Endothelial cell of umbilical vein (primary cell): ENCODE results near the gene POU5F1. TPM values are rescaled to one million over a fixed set of nuclear protein-coding genes. Genes with fewer than 3 reads are reported as not detected.

Experiments used
- BruUV-seq: library from RNA; stranded (reverse); fragments of 400-500 nt; replicated peaks from 2 replicates; lab custom pipeline; 2021; lab: Mats Ljungman, UMichigan
- CTCF ChIA-PET: fragments of 300-600, 350-600 bp; sonication (Branson Sonifier 250); formaldehyde crosslinking; loops from one replicate; lab custom pipeline; 2021; ENCODE audit warnings: antibody characterized with exemption, inconsistent platforms; lab: Charles Lee
- POLR2A ChIA-PET: fragments of 300-600, 350-600 bp; sonication (Branson Sonifier 250); formaldehyde crosslinking; loops from one replicate; lab custom pipeline; 2021; ENCODE audit warnings: antibody characterized with exemption, inconsistent platforms; lab: Charles Lee
- DNase-seq: peaks from one replicate; pipeline ENCODE4 v3.0.0-alpha.2; 2011; ENCODE audit warnings: low read depth, low spot score
- FAIRE-seq: peaks from 2 replicates; lab custom pipeline; 2011; peaks lifted over from hg19 to GRCh38; lab: Jason Lieb, UNC
- H2AFZ ChIP-seq: 2 replicates; pipeline ENCODE4 v1.6.0; 2012; ENCODE audit warnings: low read depth, low read length, control low read depth, inconsistent platforms
- H3K27ac ChIP-seq: 2 replicates; pipeline ENCODE4 v1.5.1; 2011; ENCODE audit warnings: low read depth, mild to moderate bottlenecking, control low read depth, low read length, moderate library complexity; ENCODE audit not compliant: insufficient read depth
- H3K27me3 ChIP-seq, 2 experiments: 2 replicates each; pipeline versions ENCODE4 v1.6.0 to v1.6.1; 2011; ENCODE audit warnings: low read length in 2 of 2, mixed read lengths in 1 of 2; ENCODE audit not compliant: control insufficient read depth in 2 of 2, insufficient read depth in 2 of 2
- H3K36me3 ChIP-seq, 2 experiments: 2 replicates in 1 of 2; 3 replicates in 1 of 2; pipeline ENCODE4 v1.5.1; 2011; ENCODE audit warnings: low read length in 2 of 2, mild to moderate bottlenecking in 1 of 2, moderate library complexity in 1 of 2; ENCODE audit not compliant: control insufficient read depth in 2 of 2, insufficient read depth in 2 of 2; ENCODE audit errors: extremely low read depth in 1 of 2
- H3K4me1 ChIP-seq: 3 replicates; pipeline ENCODE4 v1.5.1; 2011; ENCODE audit warnings: mild to moderate bottlenecking, low read length; ENCODE audit not compliant: control insufficient read depth, insufficient read depth; ENCODE audit errors: extremely low read depth
- H3K4me2 ChIP-seq: 2 replicates; pipeline ENCODE4 v1.6.1; 2011; ENCODE audit warnings: low read length, control low read depth, mixed read lengths; ENCODE audit not compliant: insufficient read depth
- H3K4me3 ChIP-seq, 3 experiments: fragments of 200-600 bp in 1 of 3; sonication (generic), shearing (Covaris generic) in 1 of 3; replicated peaks in 1 of 3; 2 replicates each; pipeline ENCODE4 v1.5.1; 2011 to 2016; ENCODE audit warnings: control low read depth in 3 of 3, low read length in 3 of 3, mild to moderate bottlenecking in 2 of 3, inconsistent platforms in 1 of 3, low read depth in 1 of 3, moderate library complexity in 1 of 3; ENCODE audit not compliant: insufficient read depth in 1 of 3
- H3K79me2 ChIP-seq: 2 replicates; pipeline ENCODE4 v1.6.0; 2012; ENCODE audit warnings: low read length, inconsistent platforms; ENCODE audit not compliant: control insufficient read depth, insufficient read depth
- H3K9ac ChIP-seq: replicated peaks from 2 replicates; pipeline ENCODE3; 2011; ENCODE audit warnings: low read length, control low read depth; ENCODE audit not compliant: insufficient read depth; ENCODE audit errors: extremely low read depth
- H3K9me1 ChIP-seq: replicated peaks from 3 replicates; pipeline ENCODE4 v1.6.0; 2011; ENCODE audit warnings: mild to moderate bottlenecking, low read length; ENCODE audit not compliant: control insufficient read depth, insufficient read depth; ENCODE audit errors: extremely low read depth
- H3K9me3 ChIP-seq: replicated peaks from 2 replicates; pipeline ENCODE4 v1.5.1; 2012; ENCODE audit warnings: low read length, inconsistent platforms; ENCODE audit not compliant: control insufficient read depth, insufficient read depth
- H4K20me1 ChIP-seq: replicated peaks from 2 replicates; pipeline ENCODE3; 2011; ENCODE audit warnings: mild to moderate bottlenecking, low read length; ENCODE audit not compliant: control insufficient read depth, insufficient read depth; ENCODE audit errors: extremely low read depth
- CTCF ChIP-seq, 2 donors: IDR thresholded peaks; 1 replicate in 1 of 2; 2 replicates in 1 of 2; pipeline ENCODE4 v1.5.1; 2011; ENCODE audit warnings: low read length in 2 of 2, mild to moderate bottlenecking in 2 of 2, moderate library complexity in 2 of 2, control low read depth in 1 of 2, inconsistent platforms in 1 of 2, low read depth in 1 of 2; ENCODE audit not compliant: insufficient read depth in 1 of 2; ENCODE audit errors: extremely low read depth in 1 of 2
- EZH2 ChIP-seq: IDR thresholded peaks from 2 replicates; pipeline ENCODE4 v1.6.1; 2012; ENCODE audit warnings: borderline replicate concordance, low read depth, mild to moderate bottlenecking, moderate library complexity, low read length, inconsistent platforms; ENCODE audit not compliant: severe bottlenecking
- FOS ChIP-seq: IDR thresholded peaks from 2 replicates; pipeline ENCODE4 v1.6.1; 2011; ENCODE audit warnings: mild to moderate bottlenecking, low read length, moderate library complexity, borderline replicate concordance; ENCODE audit not compliant: insufficient read depth
- GATA2 ChIP-seq: IDR thresholded peaks from 2 replicates; pipeline ENCODE4 v1.7.0; 2011; ENCODE audit warnings: low read depth, mild to moderate bottlenecking, moderate library complexity, mixed read lengths, low read length; ENCODE audit not compliant: insufficient read length, insufficient read depth
- JUN ChIP-seq: IDR thresholded peaks from 2 replicates; pipeline ENCODE4 v1.6.1; 2011; ENCODE audit warnings: borderline replicate concordance, low read depth; ENCODE audit not compliant: insufficient read length, insufficient read depth
- MAX ChIP-seq: IDR thresholded peaks from 2 replicates; pipeline ENCODE4 v1.6.1; 2011; ENCODE audit not compliant: insufficient read depth, insufficient read length
- MYC ChIP-seq: IDR thresholded peaks from one replicate; pipeline ENCODE4 v1.6.1; 2011; ENCODE audit warnings: mild to moderate bottlenecking, low read depth, low read length
- POLR2A ChIP-seq: IDR thresholded peaks from 2 replicates; pipeline ENCODE4 v1.6.1; 2012; ENCODE audit warnings: low read depth, mild to moderate bottlenecking, control low read depth, low read length
- POLR2AphosphoS5 ChIP-seq: IDR thresholded peaks from 2 replicates; pipeline ENCODE4 v1.6.1; 2012; ENCODE audit warnings: low read depth, mild to moderate bottlenecking, control low read depth, low read length, moderate library complexity; ENCODE audit not compliant: insufficient read depth
- dilution Hi-C: fragments of 300-500 bp; cut with MboI; formaldehyde crosslinking; loops from one replicate; pipeline ENCODE4 v1.15.0; 2019; ENCODE audit warnings: low sequenced_read_pairs; ENCODE audit not compliant: extremely low pct_ligation_motif_present
- intact Hi-C: fragments of 100-400 bp; cut with micrococcal nuclease; formaldehyde crosslinking; loops from one replicate; pipeline ENCODE4 v1.10.0; 2022
- polyA plus RNA-seq, 4 experiments: library from polyadenylated mRNA; depleted of rRNA in 3 of 4; stranded (reverse) in 3 of 4; unstranded in 1 of 4; fragments of >200 nt; gene quantifications; 2 replicates each; pipeline versions ENCODE4 v1.2.1 to v1.2.3, GENCODE V29; 2011 to 2012; ENCODE audit warnings: missing spikeins in 1 of 4
- total RNA-seq: library from RNA; stranded (reverse); gene quantifications from 2 replicates; pipeline ENCODE4 v1.2.3, GENCODE V29; 2021

The POU5F1 gene
- total and polyA plus RNA-seq, 2 donors (not counting 3 experiments of a cell fraction or from before 2014, with no cell fraction given), result 0.63 TPM; not detected in 1

- BruUV-seq, result no TSS peak
- dilution Hi-C loops, result no loop called here
- POLR2A ChIA-PET, result interaction anchor here (0.6 kb wide), 1 partner anchor 25 kb away, joined by 4 read pairs; the partner anchor contains the start of gene PSORS1C1
Observed at GRCh38 chr6:31139599-31139998, 30.9 kb downstream of the POU5F1 start.

GRCh38 chr6:31138982-31139381, 31.5 kb downstream of the POU5F1 start, which contains the start of gene PSORS1C2:
Gene PSORS1C2, minus strand, starts transcription at chr6:31139066. Its CDS starts 40 bp downstream, at chr6:31139026.
- Histone ChIP-seq H3K9me1 (no peaks in the 10 kb centered on the region), H3K27ac (no peak within 1 kb of the TSS), H3K79me2 (no peaks in the 10 kb centered on the region), H3K4me2 (no peak within 1 kb of the TSS), H3K9me3 (no peaks in the 10 kb centered on the region), H3K9ac (no peak within 1 kb of the TSS), H3K36me3 (peaks cover 0 to 8% of the 10 kb centered on the region in 2 experiments), H3K4me1 (peaks cover 8% of the 10 kb centered on the region), H3K4me3 (no peak within 1 kb of the TSS), H2AFZ (peak within 1 kb of the TSS; percentile 50), H3K27me3 (no peaks in the 10 kb centered on the region), H4K20me1 (no peaks in the 10 kb centered on the region)
- no peak for FAIRE-seq
- CTCF ChIA-PET, result interaction anchor here (0.9 to 6.2 kb wide), 8 partner anchors 9 to 685 kb away, joined by 3 to 174 read pairs (median 10); partner anchors contain the start of gene TCF19
- dilution Hi-C loops, result no loop called here
- DNase-seq, result no peak
- TF ChIP-seq JUN, result no peak
- TF ChIP-seq GATA2, result no peak
- no peak for TF ChIP-seq EZH2
- TF ChIP-seq CTCF (IDR thresholded peaks at IDR 0.05; ENCODE audit: extremely low read depth in 1 of 2, insufficient read depth in 1 of 2, low read depth in 1 of 2, low read length in 2 of 2), result no peak
- no peak for TF ChIP-seq POLR2A
- no peak for TF ChIP-seq FOS
- TF ChIP-seq MYC, result no peak
- no peak for TF ChIP-seq MAX
- no peak for TF ChIP-seq POLR2AphosphoS5
- intact Hi-C loops, result loop anchor here (5.0 kb wide), 1 partner anchor 303 kb away; no protein-coding TSS in a partner anchor
- BruUV-seq, result no TSS peak
- POLR2A ChIA-PET, result no interaction called here

More at GRCh38 chr6:31139599-31139998, 30.9 kb downstream of the POU5F1 start:
- H3K27me3 ChIP-seq, result no peaks in the 10 kb centered on the region
- intact Hi-C loops, result loop anchor here (5.0 kb wide), 1 partner anchor 303 kb away; no protein-coding TSS in a partner anchor
- no peak overlapping the region for H3K27ac ChIP-seq
- no peaks in the 10 kb centered on the region for H4K20me1 ChIP-seq
- CTCF ChIA-PET, result interaction anchor here (0.9 to 6.2 kb wide), 6 partner anchors 8 to 686 kb away, joined by 3 to 174 read pairs (median 10); partner anchors contain the start of gene TCF19
- H3K79me2 ChIP-seq, result no peaks in the 10 kb centered on the region
- no peak overlapping the region for H3K4me3 ChIP-seq
- no peak overlapping the region for H3K4me2 ChIP-seq
- TF ChIP-seq POLR2A (no peak), POLR2AphosphoS5 (no peak), MAX (no peak), FOS (no peak), EZH2 (no peak), JUN (no peak), GATA2 (no peak)
- peaks cover 0 to 8% of the 10 kb centered on the region in 2 experiments for H3K36me3 ChIP-seq
- no peaks in the 10 kb centered on the region for H3K9me3 ChIP-seq
- H3K9me1 ChIP-seq, result no peaks in the 10 kb centered on the region
- DNase-seq (no peak), FAIRE-seq (no peak)
- peaks cover 8% of the 10 kb centered on the region for H3K4me1 ChIP-seq
- H3K9ac ChIP-seq, result no peak overlapping the region
- H2AFZ ChIP-seq, result peak overlapping the region; percentile 13
